BE2C (cell line): ENCODE results near the gene DHX30.

Experiments
- DNase-seq: peaks from one replicate; pipeline ENCODE4 v3.0.0-alpha.2; 2020
- H3K27me3 ChIP-seq: fragments of 250-450 bp; sonication (Bioruptor Pico); 2 replicates; pipeline ENCODE4 v1.5.1; 2020; ENCODE audit warnings: mild to moderate bottlenecking
- H3K36me3 ChIP-seq: fragments of 250-450 bp; sonication (Bioruptor Pico); 2 replicates; pipeline ENCODE4 v1.5.1; 2020; ENCODE audit warnings: mild to moderate bottlenecking
- H3K4me1 ChIP-seq: fragments of 250-450 bp; sonication (Bioruptor Pico); 2 replicates; pipeline ENCODE4 v1.5.1; 2020
- H3K4me3 ChIP-seq: 2 replicates; pipeline ENCODE4 v1.5.1; 2011; ENCODE audit warnings: low read depth, low read length
- H3K9me3 ChIP-seq: fragments of 250-450 bp; sonication (Bioruptor Pico); 2 replicates; pipeline ENCODE4 v1.5.1; 2020
- CTCF ChIP-seq: IDR thresholded peaks from 2 replicates; pipeline ENCODE4 v1.5.1; 2012; ENCODE audit warnings: mild to moderate bottlenecking, low read depth, low read length

Gene DHX30

DNA sequence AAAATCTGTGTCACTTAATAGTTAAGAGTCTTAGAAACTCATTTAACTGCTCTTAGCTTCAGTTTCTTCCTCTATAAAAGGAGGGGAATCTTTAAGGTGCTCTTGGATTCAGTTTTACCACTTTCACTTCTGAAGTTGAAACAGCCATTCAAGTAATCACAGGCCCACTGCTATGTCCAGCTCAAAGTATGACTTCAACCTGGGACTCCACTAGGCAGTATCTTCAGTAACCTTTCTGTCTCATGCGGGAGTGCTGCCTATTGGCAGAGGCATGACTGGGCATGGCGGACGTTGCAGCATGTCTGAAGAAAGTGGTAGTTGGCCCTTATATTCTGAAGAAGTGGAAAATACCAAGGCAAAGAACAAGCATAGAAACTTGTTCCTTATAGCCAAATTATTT is 92.3 kb downstream of the DHX30 start:
- no peaks in the 10 kb centered on the region for H3K36me3 ChIP-seq
- no peaks in the 10 kb centered on the region for H3K27me3 ChIP-seq
- no peak for TF ChIP-seq CTCF
- DNase-seq, result no peak
- H3K9me3 ChIP-seq, result no peaks in the 10 kb centered on the region
- H3K4me3 ChIP-seq, result no peak overlapping the region
- H3K4me1 ChIP-seq, result no peaks in the 10 kb centered on the region

- no peak overlapping the region for H3K4me3 ChIP-seq
- no peak for DNase-seq
- no peak for TF ChIP-seq CTCF
- H3K9me3 ChIP-seq, result no peaks in the 10 kb centered on the region
- H3K4me1 ChIP-seq, result no peaks in the 10 kb centered on the region
- no peaks in the 10 kb centered on the region for H3K36me3 ChIP-seq
- H3K27me3 ChIP-seq, result no peaks in the 10 kb centered on the region
These were observed 93.8 kb downstream of the DHX30 start for GRCh38 chr3:47896736-47897135.

GRCh38 chr3:47897954-47898353 is 95.0 kb downstream of the DHX30 start:
- H3K27me3 ChIP-seq, result no peaks in the 10 kb centered on the region
- TF ChIP-seq CTCF, result no peak
- DNase-seq, result no peak

GRCh38 chr3:47899495-47900108 is 96.7 kb downstream of the DHX30 start:
- no peak for DNase-seq
- Histone ChIP-seq H3K4me1 (no peaks in the 10 kb centered on the region), H3K27me3 (no peaks in the 10 kb centered on the region), H3K4me3 (no peak overlapping the region), H3K36me3 (no peaks in the 10 kb centered on the region), H3K9me3 (no peaks in the 10 kb centered on the region)
- no peak for TF ChIP-seq CTCF

More at GRCh38 chr3:47897954-47898353, 95.0 kb downstream of the DHX30 start:
- no peaks in the 10 kb centered on the region for H3K36me3 ChIP-seq
- no peaks in the 10 kb centered on the region for H3K9me3 ChIP-seq
- no peaks in the 10 kb centered on the region for H3K4me1 ChIP-seq
- no peak overlapping the region for H3K4me3 ChIP-seq
